GM21737 (cell line): Measurements from ENCODE around the gene FAM89A.

Experiments
- ATAC-seq: cut with Tn5 transposase; IDR thresholded peaks from one replicate; pipeline ENCODE4 v1.9.1; 2021; ENCODE audit warnings: mild to moderate bottlenecking, moderate library complexity; ENCODE audit not compliant: unreplicated experiment

The FAM89A gene

GRCh38 chr1:231040019-231040799 lies at the start of gene FAM89A:
TSS of gene FAM89A (minus strand) at chr1:231040254. CDS start at chr1:231040211, 43 bp downstream.
- peak; percentile 74 for ATAC-seq

- no peak for ATAC-seq
Measured at GRCh38 chr1:231084353-231084752, 44.3 kb upstream of the FAM89A start.

GRCh38 chr1:231079163-231079562 lies 39.1 kb upstream of the FAM89A start:
- ATAC-seq, result no peak

GRCh38 chr1:231078250-231078649 lies 38.2 kb upstream of the FAM89A start:
- ATAC-seq, result no peak

GRCh38 chr1:231076802-231077201 lies 36.7 kb upstream of the FAM89A start:
- ATAC-seq, result no peak

GRCh38 chr1:231075497-231075896 lies 35.4 kb upstream of the FAM89A start:
- no peak for ATAC-seq

GRCh38 chr1:231075020-231075419 lies 35.0 kb upstream of the FAM89A start:
- no peak for ATAC-seq

GRCh38 chr1:231074046-231074445 lies 34.0 kb upstream of the FAM89A start:
- ATAC-seq, result no peak

- ATAC-seq, result no peak
Measured at GRCh38 chr1:231073331-231073730, 33.3 kb upstream of the FAM89A start.

GRCh38 chr1:231072502-231073094 lies 32.5 kb upstream of the FAM89A start:
- no peak for ATAC-seq

- no peak for ATAC-seq
Measured at GRCh38 chr1:231072041-231072440, 32.0 kb upstream of the FAM89A start.

- ATAC-seq, result no peak
Measured at GRCh38 chr1:231070758-231071444, 30.8 kb upstream of the FAM89A start.

- no peak for ATAC-seq
Measured at GRCh38 chr1:231069333-231069732, 29.3 kb upstream of the FAM89A start.

- ATAC-seq, result no peak
Measured at GRCh38 chr1:231068762-231069161, 28.7 kb upstream of the FAM89A start.

- no peak for ATAC-seq
Measured at GRCh38 chr1:231065510-231066241, 25.6 kb upstream of the FAM89A start.

GRCh38 chr1:231064418-231064817 lies 24.4 kb upstream of the FAM89A start:
- no peak for ATAC-seq

GRCh38 chr1:231063331-231063730 lies 23.3 kb upstream of the FAM89A start:
- ATAC-seq, result no peak

- ATAC-seq, result no peak
Measured at GRCh38 chr1:231062500-231063270, 22.6 kb upstream of the FAM89A start.

- no peak for ATAC-seq
Measured at GRCh38 chr1:231059566-231060193, 19.6 kb upstream of the FAM89A start.
